ENCODE measurements around the gene HOXB3. TPM values are rescaled to one million over a fixed set of nuclear protein-coding genes. Genes with fewer than 3 reads are reported as not detected.

Gene HOXB3
- total RNA-seq, 1 experiment from 2014 or later = not detected

DNA sequence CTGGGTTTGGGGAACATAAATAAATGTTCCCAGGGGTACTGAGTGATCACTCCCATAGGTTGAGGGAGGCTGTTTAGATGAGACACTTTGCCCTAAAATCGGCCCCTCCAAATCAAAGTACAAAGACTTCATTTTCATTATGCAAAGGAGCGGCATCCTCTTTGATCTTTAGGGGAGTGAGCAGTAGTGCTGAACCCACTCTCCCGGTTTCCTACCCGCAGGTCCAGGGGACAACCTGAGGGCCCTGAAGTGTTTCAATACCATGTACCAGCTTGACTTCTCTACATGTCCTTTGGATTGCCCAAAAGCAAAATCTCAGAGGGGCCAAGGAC is 11.1 kb upstream of the HOXB3 start:
- no peak overlapping the region for H3K9ac ChIP-seq (ENCODE audit: extremely low read depth, insufficient read length, low read length)
- no peak overlapping the region for H3K4ac ChIP-seq (ENCODE audit: low read depth, low read length)
- no peaks in the 10 kb centered on the region for H3K36me3 Mint-ChIP-seq (ENCODE audit: insufficient read depth in 1 of 3, low read depth in 3 of 3)
- H3K27me3 Mint-ChIP-seq (ENCODE audit: low read depth) = peaks cover 100% of the 10 kb centered on the region
- H3K23me2 ChIP-seq (ENCODE audit: insufficient read length, low read depth, low read length, poor library complexity, severe bottlenecking) = no peaks in the 10 kb centered on the region
- no peaks in the 10 kb centered on the region for H3K4me1 ChIP-seq (ENCODE audit: insufficient read depth, low read length)
- no peak overlapping the region for H2BK20ac ChIP-seq (ENCODE audit: low read depth, low read length, poor library complexity, severe bottlenecking)
- H4K20me1 ChIP-seq (ENCODE audit: control insufficient read depth, insufficient read depth, insufficient read length) = no peaks in the 10 kb centered on the region
- peaks cover 100% of the 10 kb centered on the region for H3K27me3 ChIP-seq (ENCODE audit: insufficient read depth, low read length)
- H2AFZ ChIP-seq (ENCODE audit: low read length) = no peak overlapping the region
- no peak overlapping the region for H2BK12ac ChIP-seq (ENCODE audit: insufficient read length, low read depth, low read length)
- peaks cover 0 to 15% of the 10 kb centered on the region in 2 experiments; a peak in 4 of 5 replicates for H3K9me3 Mint-ChIP-seq
- DNase-seq = no peak
- no peak overlapping the region for H2BK120ac ChIP-seq (ENCODE audit: low read depth, low read length, poor library complexity, severe bottlenecking)
- no peak overlapping the region for H4K5ac ChIP-seq (ENCODE audit: insufficient read length, low read depth, low read length)
- H2BK15ac ChIP-seq (ENCODE audit: low read depth, low read length) = no peak overlapping the region
- WGBS (ENCODE audit: extremely low coverage, insufficient read length, low lambda C conversion rate) = no CpG with 5 or more reads among the region's 4 CpGs
- H3K4me3 Mint-ChIP-seq = no peak overlapping the region; a peak in 1 of 5 replicates
- H3K14ac ChIP-seq (ENCODE audit: insufficient read depth, low read length) = no peak overlapping the region
- no peak overlapping the region for H2AK5ac ChIP-seq (ENCODE audit: insufficient read length, low read length)
- no peaks in the 10 kb centered on the region for H3K79me2 ChIP-seq (ENCODE audit: insufficient read depth, low read length)
- H3K27ac Mint-ChIP-seq = no peak overlapping the region
- H3K27ac ChIP-seq (ENCODE audit: insufficient read length, low read depth, low read length) = no peak overlapping the region
- no peak overlapping the region for H4K91ac ChIP-seq (ENCODE audit: insufficient read length, low read depth, low read length)
- H3K9me3 ChIP-seq (ENCODE audit: control insufficient read depth, low read depth, low read length) = no peaks in the 10 kb centered on the region
- H4K8ac ChIP-seq (replicated peaks; ENCODE audit: insufficient read length, low read depth, low read length) = no peak overlapping the region
- H2BK5ac ChIP-seq (ENCODE audit: insufficient read length, low read length) = no peak overlapping the region
- peaks cover 8 to 18% of the 10 kb centered on the region in 2 experiments; a peak in 3 of 4 replicates for H3K4me1 Mint-ChIP-seq
- TF ChIP-seq, protein P1, sequence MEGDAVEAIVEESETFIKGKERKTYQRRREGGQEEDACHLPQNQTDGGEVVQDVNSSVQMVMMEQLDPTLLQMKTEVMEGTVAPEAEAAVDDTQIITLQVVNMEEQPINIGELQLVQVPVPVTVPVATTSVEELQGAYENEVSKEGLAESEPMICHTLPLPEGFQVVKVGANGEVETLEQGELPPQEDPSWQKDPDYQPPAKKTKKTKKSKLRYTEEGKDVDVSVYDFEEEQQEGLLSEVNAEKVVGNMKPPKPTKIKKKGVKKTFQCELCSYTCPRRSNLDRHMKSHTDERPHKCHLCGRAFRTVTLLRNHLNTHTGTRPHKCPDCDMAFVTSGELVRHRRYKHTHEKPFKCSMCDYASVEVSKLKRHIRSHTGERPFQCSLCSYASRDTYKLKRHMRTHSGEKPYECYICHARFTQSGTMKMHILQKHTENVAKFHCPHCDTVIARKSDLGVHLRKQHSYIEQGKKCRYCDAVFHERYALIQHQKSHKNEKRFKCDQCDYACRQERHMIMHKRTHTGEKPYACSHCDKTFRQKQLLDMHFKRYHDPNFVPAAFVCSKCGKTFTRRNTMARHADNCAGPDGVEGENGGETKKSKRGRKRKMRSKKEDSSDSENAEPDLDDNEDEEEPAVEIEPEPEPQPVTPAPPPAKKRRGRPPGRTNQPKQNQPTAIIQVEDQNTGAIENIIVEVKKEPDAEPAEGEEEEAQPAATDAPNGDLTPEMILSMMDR (conservative IDR thresholded peaks at IDR 0.05) = no peak
- H3K23ac ChIP-seq (ENCODE audit: insufficient read length, low read depth, low read length) = no peak overlapping the region
- H3K18ac ChIP-seq (ENCODE audit: insufficient read length, low read depth, low read length) = no peak overlapping the region
- no peaks in the 10 kb centered on the region for H3K79me1 ChIP-seq (ENCODE audit: insufficient read depth, low read depth, low read length, poor library complexity, severe bottlenecking)
- H3K56ac ChIP-seq (ENCODE audit: insufficient read length, low read depth, low read length) = no peak overlapping the region
- H3T11ph ChIP-seq (ENCODE audit: low read length) = no peak overlapping the region
- H3K4me2 ChIP-seq (ENCODE audit: insufficient read depth, insufficient read length, low read length) = no peak overlapping the region
